Activated naive CD8-positive, alpha-beta T cell treated with anti-CD3 and anti-CD28 coated beads for 36 hours (primary cell): ENCODE results near the gene RARS2. TPM values are rescaled to one million over a fixed set of nuclear protein-coding genes. Genes with fewer than 3 reads are reported as not detected.

ENCODE experiments used
- DNase-seq: peaks from one replicate; pipeline ENCODE4 v3.0.0; 2021
- H3K27ac Mint-ChIP-seq: one replicate; pipeline ENCODE4 v1.8.0; 2022; ENCODE audit warnings: mild to moderate bottlenecking, moderate library complexity, mixed read lengths
- H3K27me3 Mint-ChIP-seq: one replicate; pipeline ENCODE4 v1.8.0; 2022; ENCODE audit warnings: mild to moderate bottlenecking, mixed read lengths
- H3K36me3 Mint-ChIP-seq: one replicate; pipeline ENCODE4 v1.8.0; 2021; ENCODE audit warnings: mild to moderate bottlenecking, mixed read lengths
- H3K4me1 Mint-ChIP-seq: one replicate; pipeline ENCODE4 v1.8.0; 2021; ENCODE audit warnings: mixed read lengths
- H3K4me3 Mint-ChIP-seq: one replicate; pipeline ENCODE4 v1.8.0; 2022; ENCODE audit warnings: mild to moderate bottlenecking, moderate library complexity, mixed read lengths
- H3K9me3 Mint-ChIP-seq: one replicate; pipeline ENCODE4 v1.8.0; 2022; ENCODE audit warnings: mixed read lengths
- total RNA-seq, 2 experiments: library from RNA; stranded (reverse); gene quantifications; one replicate each; pipeline ENCODE4 v1.2.3, GENCODE V29; 2021

Gene RARS2
- total RNA-seq, 2 experiments from 2014 or later, result 19.5 to 21.8 TPM

DNA sequence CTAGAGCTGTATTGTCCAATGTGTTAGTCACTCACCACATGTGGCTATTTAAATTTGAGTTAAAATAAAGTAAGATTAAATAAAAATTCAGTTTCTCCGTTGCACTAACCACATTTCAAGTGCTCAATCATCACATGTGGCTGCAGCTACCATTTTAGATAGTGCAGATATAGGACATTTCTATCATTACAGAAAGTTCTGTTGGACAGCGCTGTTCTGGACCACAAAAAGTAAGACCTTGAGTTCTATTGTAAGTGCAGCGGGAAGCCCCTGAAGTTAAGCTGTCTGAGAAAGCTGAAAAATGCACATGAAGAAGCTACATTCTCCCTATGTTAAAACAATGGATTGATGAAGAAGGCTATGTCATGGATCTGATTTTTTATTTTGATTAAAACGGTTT is 1.2 kb upstream of the RARS2 start:
- H3K9me3 Mint-ChIP-seq, result no peaks in the 10 kb centered on the region
- DNase-seq, result no peak
- peak overlapping the region; percentile 82 for H3K27ac Mint-ChIP-seq
- no peaks in the 10 kb centered on the region for H3K27me3 Mint-ChIP-seq
- peaks cover 40% of the 10 kb centered on the region for H3K36me3 Mint-ChIP-seq
- H3K4me1 Mint-ChIP-seq, result peaks cover 33% of the 10 kb centered on the region
- peak overlapping the region; percentile 95 for H3K4me3 Mint-ChIP-seq

GRCh38 chr6:87590417-87590880 is 662 bp upstream of the RARS2 start:
- Mint-ChIP-seq H3K27ac (peak overlapping the region; percentile 82), H3K27me3 (no peaks in the 10 kb centered on the region), H3K4me3 (peak overlapping the region; percentile 95), H3K36me3 (peaks cover 41% of the 10 kb centered on the region), H3K9me3 (no peaks in the 10 kb centered on the region), H3K4me1 (peaks cover 36% of the 10 kb centered on the region)
- no peak for DNase-seq

GRCh38 chr6:87588756-87589407 is 905 bp downstream of the RARS2 start:
- no peaks in the 10 kb centered on the region for H3K9me3 Mint-ChIP-seq
- H3K27me3 Mint-ChIP-seq, result no peaks in the 10 kb centered on the region
- H3K4me1 Mint-ChIP-seq, result peaks cover 50% of the 10 kb centered on the region
- H3K27ac Mint-ChIP-seq, result peak overlapping the region; percentile 82
- no peak for DNase-seq
- peak overlapping the region; percentile 95 for H3K4me3 Mint-ChIP-seq
- H3K36me3 Mint-ChIP-seq, result peaks cover 40% of the 10 kb centered on the region

GRCh38 chr6:87586371-87587077 is 3.3 kb downstream of the RARS2 start:
- H3K27me3 Mint-ChIP-seq, result no peaks in the 10 kb centered on the region
- no peak for DNase-seq
- H3K27ac Mint-ChIP-seq, result no peak overlapping the region
- H3K9me3 Mint-ChIP-seq, result no peaks in the 10 kb centered on the region
- H3K36me3 Mint-ChIP-seq, result peaks cover 44% of the 10 kb centered on the region
- H3K4me1 Mint-ChIP-seq, result peaks cover 50% of the 10 kb centered on the region
- no peak overlapping the region for H3K4me3 Mint-ChIP-seq

DNA sequence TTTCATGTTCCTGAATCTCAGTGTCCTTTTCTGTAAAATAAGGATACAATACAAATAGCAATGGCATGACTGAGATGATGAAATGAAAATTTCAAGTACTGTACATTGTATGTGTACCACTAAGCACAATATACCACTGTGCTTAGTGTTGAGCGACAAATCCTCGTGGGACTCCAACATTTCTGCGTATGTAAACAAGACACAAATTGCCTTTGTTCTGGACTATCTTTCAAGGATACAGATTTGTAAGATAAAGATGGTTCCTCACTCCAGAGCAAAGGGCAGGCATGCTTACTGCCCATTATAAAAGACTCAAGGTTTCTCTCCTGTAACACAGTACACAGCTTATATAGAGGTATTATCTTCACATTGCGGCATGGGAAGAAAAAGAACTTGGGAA is 6.0 kb downstream of the RARS2 start:
- Mint-ChIP-seq H3K4me3 (no peak overlapping the region), H3K27ac (no peak overlapping the region), H3K4me1 (peaks cover 44% of the 10 kb centered on the region), H3K27me3 (no peaks in the 10 kb centered on the region), H3K9me3 (no peaks in the 10 kb centered on the region), H3K36me3 (peaks cover 44% of the 10 kb centered on the region)
- no peak for DNase-seq

DNA sequence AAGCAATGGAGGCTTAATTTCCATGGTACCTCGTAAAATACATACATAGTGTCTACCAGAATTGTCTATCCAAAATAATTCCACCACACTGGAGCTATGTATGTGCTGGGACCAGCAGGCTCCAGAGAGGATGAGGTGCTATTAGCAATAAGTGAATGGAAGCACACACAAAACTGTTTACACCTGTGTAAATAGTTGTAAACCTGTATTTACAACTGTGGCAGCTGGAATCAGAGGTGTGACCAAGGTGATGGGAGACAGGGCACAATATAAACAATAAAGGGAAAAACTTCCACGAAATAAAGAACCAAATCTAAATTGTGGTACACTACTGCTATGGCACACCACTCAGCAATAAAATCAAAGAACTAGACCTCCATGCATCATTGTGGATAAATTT is 14.4 kb downstream of the RARS2 start:
- Mint-ChIP-seq H3K27me3 (no peaks in the 10 kb centered on the region), H3K4me3 (no peak overlapping the region), H3K9me3 (no peaks in the 10 kb centered on the region), H3K27ac (no peak overlapping the region), H3K4me1 (peaks cover 38% of the 10 kb centered on the region), H3K36me3 (peaks cover 38% of the 10 kb centered on the region)
- DNase-seq, result no peak

DNA sequence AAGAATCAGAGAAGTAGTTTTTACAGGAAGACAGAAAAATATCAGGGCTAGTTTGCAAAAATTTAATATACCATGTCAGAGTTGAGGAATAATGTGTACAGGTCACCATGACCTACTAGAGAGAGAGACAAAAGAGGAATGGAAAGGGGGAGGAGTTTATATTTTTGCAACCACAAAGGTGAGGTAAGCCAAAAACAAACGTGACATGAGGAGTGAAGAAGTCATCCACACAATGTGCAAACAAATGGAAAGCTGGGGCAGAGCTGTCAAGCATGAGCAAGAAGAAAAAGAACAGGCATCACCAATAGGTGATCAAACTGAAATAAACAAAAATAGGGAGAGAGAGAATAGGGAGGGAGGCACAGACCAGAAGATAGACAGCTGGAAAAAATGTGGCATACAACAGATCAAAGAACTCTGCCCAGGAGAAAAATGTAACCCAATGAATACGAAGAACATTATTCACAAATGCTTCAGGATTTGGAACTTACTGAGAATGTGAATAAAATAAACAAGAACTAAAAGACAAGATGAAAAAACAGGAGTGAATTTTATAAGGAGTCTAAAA is 15.5 kb downstream of the RARS2 start:
- H3K36me3 Mint-ChIP-seq, result peaks cover 36% of the 10 kb centered on the region
- no peak for DNase-seq
- H3K4me1 Mint-ChIP-seq, result peaks cover 38% of the 10 kb centered on the region
- peak overlapping the region; percentile 9 for H3K27ac Mint-ChIP-seq
- no peaks in the 10 kb centered on the region for H3K9me3 Mint-ChIP-seq
- H3K27me3 Mint-ChIP-seq, result no peaks in the 10 kb centered on the region
- H3K4me3 Mint-ChIP-seq, result no peak overlapping the region

- no peak overlapping the region for H3K4me3 Mint-ChIP-seq
- peaks cover 38% of the 10 kb centered on the region for H3K4me1 Mint-ChIP-seq
- H3K9me3 Mint-ChIP-seq, result no peaks in the 10 kb centered on the region
- H3K36me3 Mint-ChIP-seq, result peaks cover 33% of the 10 kb centered on the region
- no peak for DNase-seq
- no peak overlapping the region for H3K27ac Mint-ChIP-seq
- H3K27me3 Mint-ChIP-seq, result no peaks in the 10 kb centered on the region
Measured at GRCh38 chr6:87573307-87574024, 16.3 kb downstream of the RARS2 start.

- Mint-ChIP-seq H3K36me3 (peaks cover 37% of the 10 kb centered on the region), H3K4me1 (peaks cover 38% of the 10 kb centered on the region), H3K4me3 (no peak overlapping the region), H3K9me3 (no peaks in the 10 kb centered on the region), H3K27me3 (no peaks in the 10 kb centered on the region), H3K27ac (peak overlapping the region; percentile 9)
- DNase-seq, result no peak
Measured at GRCh38 chr6:87572883-87573282, 16.9 kb downstream of the RARS2 start.

- H3K4me3 Mint-ChIP-seq, result no peak overlapping the region
- peaks cover 32% of the 10 kb centered on the region for H3K36me3 Mint-ChIP-seq
- H3K9me3 Mint-ChIP-seq, result no peaks in the 10 kb centered on the region
- H3K27ac Mint-ChIP-seq, result no peak overlapping the region
- no peak for DNase-seq
- peaks cover 38% of the 10 kb centered on the region for H3K4me1 Mint-ChIP-seq
- H3K27me3 Mint-ChIP-seq, result no peaks in the 10 kb centered on the region
Measured at GRCh38 chr6:87572021-87572420, 17.8 kb downstream of the RARS2 start.

DNA sequence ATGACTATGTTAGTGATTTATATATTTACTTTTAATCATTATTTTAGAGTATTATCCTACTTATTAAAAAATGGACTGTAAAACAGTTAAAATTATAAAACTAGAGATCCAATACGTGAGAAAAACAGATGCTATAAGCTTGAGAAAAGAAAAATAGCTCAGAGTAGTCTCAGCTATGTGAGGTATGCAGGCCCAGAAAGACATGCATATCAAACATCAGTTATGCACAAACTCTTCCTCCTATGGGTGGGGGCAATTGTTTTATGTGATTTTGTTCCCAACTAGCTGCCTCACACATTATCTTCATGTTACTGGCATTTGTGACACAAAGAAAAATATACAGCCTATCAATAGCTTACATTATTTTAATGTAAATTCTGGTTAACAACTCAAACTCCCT is 28.8 kb downstream of the RARS2 start:
- no peaks in the 10 kb centered on the region for H3K27me3 Mint-ChIP-seq
- H3K27ac Mint-ChIP-seq, result no peak overlapping the region
- H3K4me1 Mint-ChIP-seq, result peaks cover 2% of the 10 kb centered on the region
- peaks cover 7% of the 10 kb centered on the region for H3K36me3 Mint-ChIP-seq
- no peak overlapping the region for H3K4me3 Mint-ChIP-seq
- H3K9me3 Mint-ChIP-seq, result no peaks in the 10 kb centered on the region
- no peak for DNase-seq

- no peaks in the 10 kb centered on the region for H3K27me3 Mint-ChIP-seq
- no peak overlapping the region for H3K4me3 Mint-ChIP-seq
- peaks cover 2% of the 10 kb centered on the region for H3K4me1 Mint-ChIP-seq
- peaks cover 15% of the 10 kb centered on the region for H3K36me3 Mint-ChIP-seq
- DNase-seq, result no peak
- H3K27ac Mint-ChIP-seq, result no peak overlapping the region
- H3K9me3 Mint-ChIP-seq, result no peaks in the 10 kb centered on the region
Measured at GRCh38 chr6:87558446-87558845, 31.3 kb downstream of the RARS2 start.

GRCh38 chr6:87555506-87555905 is 34.3 kb downstream of the RARS2 start:
- peaks cover 2% of the 10 kb centered on the region for H3K4me1 Mint-ChIP-seq
- H3K36me3 Mint-ChIP-seq, result peaks cover 31% of the 10 kb centered on the region
- H3K9me3 Mint-ChIP-seq, result no peaks in the 10 kb centered on the region
- H3K4me3 Mint-ChIP-seq, result no peak overlapping the region
- H3K27ac Mint-ChIP-seq, result no peak overlapping the region
- no peaks in the 10 kb centered on the region for H3K27me3 Mint-ChIP-seq
- no peak for DNase-seq

DNA sequence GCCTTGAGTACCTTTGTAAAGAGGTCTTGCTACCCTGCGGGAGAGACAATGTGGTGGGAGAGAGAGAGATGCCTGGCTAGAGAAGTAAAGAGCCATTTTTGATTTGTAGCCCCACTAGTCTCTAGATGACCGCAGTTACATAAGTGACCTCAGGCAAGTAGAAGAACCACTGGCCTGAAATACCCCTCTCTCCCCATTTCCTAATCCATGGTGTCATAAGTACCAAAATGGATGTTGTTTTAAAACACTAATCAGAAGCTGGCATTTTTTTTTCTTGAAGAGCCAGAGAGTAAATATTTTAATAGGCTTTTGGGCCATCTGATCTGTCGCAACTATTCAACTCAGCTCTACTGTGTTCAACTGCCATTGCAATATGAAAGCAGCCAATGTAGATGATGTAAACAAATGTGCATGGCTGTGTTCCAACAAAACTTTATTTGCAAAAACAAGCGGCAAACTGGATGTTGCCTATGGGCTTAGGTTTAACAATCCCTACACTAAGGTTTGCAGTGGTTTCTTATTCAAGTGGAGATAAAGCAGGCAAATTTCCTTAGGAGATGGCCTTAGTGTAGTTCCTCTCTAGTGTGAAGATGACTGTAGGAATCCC is 36.5 kb downstream of the RARS2 start:
- H3K4me3 Mint-ChIP-seq, result no peak overlapping the region
- H3K4me1 Mint-ChIP-seq, result peaks cover 2% of the 10 kb centered on the region
- H3K36me3 Mint-ChIP-seq, result peaks cover 31% of the 10 kb centered on the region
- H3K9me3 Mint-ChIP-seq, result no peaks in the 10 kb centered on the region
- no peak overlapping the region for H3K27ac Mint-ChIP-seq
- no peaks in the 10 kb centered on the region for H3K27me3 Mint-ChIP-seq
- no peak for DNase-seq

DNA sequence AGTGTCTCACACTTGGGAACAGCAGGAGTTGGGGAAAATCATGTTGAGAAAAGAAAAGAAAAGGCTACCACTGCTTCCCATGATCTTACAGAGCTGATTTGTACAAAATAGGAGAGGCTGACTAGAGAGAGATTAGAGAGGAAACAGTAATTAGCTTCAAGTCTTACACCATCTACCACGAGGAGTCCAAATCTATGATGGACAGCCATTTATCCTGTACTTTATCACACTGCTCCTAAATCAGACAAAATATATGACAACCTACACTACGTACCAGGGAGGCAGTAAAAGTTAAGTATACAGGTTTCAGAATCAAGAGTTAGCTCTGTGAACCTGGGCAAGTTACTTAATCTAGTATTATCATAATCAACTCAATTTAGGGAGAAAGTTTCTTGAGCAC is 38.0 kb downstream of the RARS2 start:
- peaks cover 1% of the 10 kb centered on the region for H3K4me1 Mint-ChIP-seq
- no peaks in the 10 kb centered on the region for H3K9me3 Mint-ChIP-seq
- no peak for DNase-seq
- H3K27ac Mint-ChIP-seq, result no peak overlapping the region
- H3K4me3 Mint-ChIP-seq, result no peak overlapping the region
- H3K27me3 Mint-ChIP-seq, result no peaks in the 10 kb centered on the region
- H3K36me3 Mint-ChIP-seq, result peaks cover 26% of the 10 kb centered on the region
